GM12865 (cell line): Measurements from ENCODE around the gene NCR1.
A peak's percentile ranks its signal among the peaks of the same experiment; 100 is the strongest.
"Not testable (repeated sequence)": the region's sequence is repeated elsewhere in the genome, so short reads cannot be mapped to it uniquely, and the experiment has no call there.

Experiments used
- DNase-seq: peaks from one replicate; pipeline ENCODE4 v3.0.0; 2010; ENCODE audit warnings: low read depth
- H3K4me3 ChIP-seq: 2 replicates; pipeline ENCODE4 v1.5.1; 2011; ENCODE audit warnings: mild to moderate bottlenecking, low read depth, low read length, control low read depth
- TF ChIP-seq, protein P1 (sequence below): IDR thresholded peaks from 2 replicates; pipeline ENCODE4 v1.5.1; 2011; ENCODE audit warnings: low read length, control low read depth, low read depth, inconsistent platforms; ENCODE audit not compliant: insufficient read depth; ENCODE audit errors: missing control alignments

Gene NCR1, protein sequence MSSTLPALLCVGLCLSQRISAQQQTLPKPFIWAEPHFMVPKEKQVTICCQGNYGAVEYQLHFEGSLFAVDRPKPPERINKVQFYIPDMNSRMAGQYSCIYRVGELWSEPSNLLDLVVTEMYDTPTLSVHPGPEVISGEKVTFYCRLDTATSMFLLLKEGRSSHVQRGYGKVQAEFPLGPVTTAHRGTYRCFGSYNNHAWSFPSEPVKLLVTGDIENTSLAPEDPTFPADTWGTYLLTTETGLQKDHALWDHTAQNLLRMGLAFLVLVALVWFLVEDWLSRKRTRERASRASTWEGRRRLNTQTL

DNA sequence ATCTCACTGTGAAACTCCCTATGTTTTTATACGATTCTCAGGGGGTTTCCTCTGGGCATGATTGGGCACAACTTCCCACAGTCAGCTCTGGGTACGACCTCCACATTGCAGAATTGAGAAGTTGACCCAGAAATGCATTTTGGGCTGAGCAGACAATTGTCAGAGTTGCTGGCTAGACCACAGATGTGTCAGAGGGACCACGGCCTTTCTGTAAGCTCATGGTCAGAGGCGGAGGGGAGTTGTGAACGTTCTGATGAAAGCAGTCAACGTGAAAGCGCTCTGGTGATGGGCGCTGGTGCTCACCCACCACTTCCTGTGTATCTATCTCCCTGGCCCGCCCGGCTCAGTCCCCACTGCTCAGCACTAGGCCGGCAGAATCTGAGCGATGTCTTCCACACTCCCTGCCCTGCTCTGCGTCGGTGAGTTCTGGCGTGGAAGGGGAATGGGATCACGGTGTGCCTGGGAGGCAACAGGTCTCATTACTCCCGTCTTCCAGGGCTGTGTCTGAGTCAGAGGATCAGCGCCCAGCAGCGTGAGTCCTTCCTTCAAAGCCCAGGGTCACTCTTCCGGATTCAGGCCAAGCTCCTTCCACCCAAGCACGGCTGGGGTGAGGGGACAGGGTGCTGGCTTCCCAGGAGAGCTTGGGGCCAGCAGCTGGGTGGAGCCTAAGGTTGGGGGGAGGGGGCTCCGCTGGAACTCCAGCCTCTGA is at the start of gene NCR1:
NCR1 (plus strand) TSS at position 346 of the 709 bp plus-strand sequence; CDS start at position 386, 40 bp downstream.
- TF ChIP-seq, protein P1, sequence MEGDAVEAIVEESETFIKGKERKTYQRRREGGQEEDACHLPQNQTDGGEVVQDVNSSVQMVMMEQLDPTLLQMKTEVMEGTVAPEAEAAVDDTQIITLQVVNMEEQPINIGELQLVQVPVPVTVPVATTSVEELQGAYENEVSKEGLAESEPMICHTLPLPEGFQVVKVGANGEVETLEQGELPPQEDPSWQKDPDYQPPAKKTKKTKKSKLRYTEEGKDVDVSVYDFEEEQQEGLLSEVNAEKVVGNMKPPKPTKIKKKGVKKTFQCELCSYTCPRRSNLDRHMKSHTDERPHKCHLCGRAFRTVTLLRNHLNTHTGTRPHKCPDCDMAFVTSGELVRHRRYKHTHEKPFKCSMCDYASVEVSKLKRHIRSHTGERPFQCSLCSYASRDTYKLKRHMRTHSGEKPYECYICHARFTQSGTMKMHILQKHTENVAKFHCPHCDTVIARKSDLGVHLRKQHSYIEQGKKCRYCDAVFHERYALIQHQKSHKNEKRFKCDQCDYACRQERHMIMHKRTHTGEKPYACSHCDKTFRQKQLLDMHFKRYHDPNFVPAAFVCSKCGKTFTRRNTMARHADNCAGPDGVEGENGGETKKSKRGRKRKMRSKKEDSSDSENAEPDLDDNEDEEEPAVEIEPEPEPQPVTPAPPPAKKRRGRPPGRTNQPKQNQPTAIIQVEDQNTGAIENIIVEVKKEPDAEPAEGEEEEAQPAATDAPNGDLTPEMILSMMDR = no peak
- no peak within 1 kb of the TSS for H3K4me3 ChIP-seq
- DNase-seq = peak; percentile 54

DNA sequence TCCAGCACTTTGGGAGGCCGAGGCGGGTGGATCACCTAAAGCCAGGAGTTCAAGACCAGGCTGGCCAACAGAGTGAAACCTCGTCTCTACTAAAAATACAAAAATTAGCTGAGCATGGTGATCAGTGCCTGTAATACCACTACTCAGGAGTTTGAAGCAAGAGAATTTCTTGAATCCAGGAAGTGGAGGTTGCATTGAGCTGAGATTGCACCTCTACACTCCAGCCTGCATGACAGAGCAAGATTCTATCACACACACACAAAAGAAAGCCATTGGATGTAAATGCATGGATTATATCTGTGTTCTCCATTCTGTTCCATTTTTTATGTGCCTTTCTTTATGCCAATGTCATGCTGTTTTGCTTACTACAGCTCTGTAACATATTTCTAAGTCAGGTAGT is 47.5 kb upstream of the NCR1 start:
- not testable (repeated sequence) for H3K4me3 ChIP-seq, DNase-seq

DNA sequence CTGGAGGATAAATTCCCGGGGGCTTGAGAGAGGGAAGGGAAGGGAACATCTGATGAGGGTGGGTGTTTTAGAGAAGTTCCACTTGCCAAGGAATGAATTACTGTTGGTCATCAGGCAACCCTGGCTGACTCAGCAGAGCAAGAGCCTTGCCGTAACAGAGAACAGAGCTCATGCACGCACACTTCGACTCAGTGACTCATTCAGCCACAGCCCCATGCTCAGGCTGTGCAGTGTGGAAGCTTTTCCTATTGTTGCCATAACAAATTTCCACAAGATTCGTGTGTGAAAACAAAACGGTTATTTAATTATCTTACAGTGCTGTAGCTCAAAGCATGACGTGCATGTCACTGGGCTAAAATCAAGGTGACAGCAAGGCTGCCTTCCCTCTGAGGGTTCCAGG is 46.5 kb upstream of the NCR1 start:
- H3K4me3 ChIP-seq, DNase-seq: not testable (repeated sequence)

DNA sequence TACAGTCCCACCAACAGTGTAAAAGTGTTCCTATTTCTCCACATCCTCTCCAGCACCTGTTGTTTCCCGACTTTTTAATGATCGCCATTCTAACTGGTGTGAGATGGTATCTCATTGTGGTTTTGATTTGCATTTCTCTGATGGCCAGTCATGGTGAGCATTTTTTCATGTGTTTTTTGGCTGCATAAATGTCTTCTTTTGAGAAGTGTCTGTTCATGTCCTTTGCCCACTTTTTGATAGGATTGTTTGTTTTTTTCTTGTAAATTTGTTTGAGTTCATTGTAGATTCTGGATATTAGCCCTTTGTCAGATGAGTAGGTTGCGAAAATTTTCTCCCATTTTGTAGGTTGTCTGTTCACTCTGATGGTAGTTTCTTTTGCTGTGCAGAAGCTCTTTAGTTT is 42.5 kb upstream of the NCR1 start:
- DNase-seq = not testable (repeated sequence)

DNA sequence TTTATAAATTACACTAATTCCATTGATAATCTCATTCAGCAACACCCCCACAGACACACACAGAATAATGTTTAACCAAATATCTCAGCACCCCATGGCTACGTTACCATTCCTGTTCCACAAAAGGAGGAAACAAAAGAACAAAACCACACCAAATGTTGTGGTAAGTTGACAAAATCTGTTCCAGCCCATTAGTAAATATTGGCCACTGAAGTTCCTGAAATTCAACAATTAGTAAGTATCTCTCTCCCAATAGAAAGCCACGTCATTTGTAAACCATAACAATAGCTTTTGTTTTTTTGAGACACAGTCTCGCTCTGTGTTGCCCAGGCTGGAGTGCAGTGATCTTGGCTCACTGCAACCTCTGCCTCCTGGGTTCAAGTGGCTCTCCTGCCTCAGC is 34.3 kb upstream of the NCR1 start:
- no peak for DNase-seq
- TF ChIP-seq, protein P1 = no peak
- no peak overlapping the region for H3K4me3 ChIP-seq

More for the DNA sequence above, 42.5 kb upstream of the NCR1 start:
- H3K4me3 ChIP-seq = not testable (repeated sequence)

DNA sequence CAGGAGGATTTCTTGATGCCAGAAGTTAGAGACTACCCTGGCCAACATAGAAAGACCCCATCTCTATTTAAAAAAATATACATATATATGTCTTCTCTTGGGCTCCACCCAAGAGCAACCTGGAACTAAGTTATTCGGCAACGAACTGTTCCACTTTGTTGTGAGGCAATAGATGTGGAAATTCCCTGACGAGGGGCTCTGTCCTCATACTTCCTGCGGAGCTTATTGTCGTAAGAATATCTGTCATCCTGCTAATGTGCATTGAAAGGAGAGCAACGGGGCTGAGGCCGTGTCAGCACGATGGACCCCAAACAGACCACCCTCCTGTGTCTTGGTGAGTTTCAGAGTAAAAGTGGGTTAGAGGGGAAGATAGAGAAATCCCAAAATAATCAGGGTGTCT is 32.0 kb upstream of the NCR1 start, which contains the start of gene FCAR:
FCAR (plus strand) TSS at position 246 of the 400 bp plus-strand sequence; CDS start at position 301, 55 bp downstream.
- DNase-seq = no peak
- no peak within 1 kb of the TSS for H3K4me3 ChIP-seq
- TF ChIP-seq, protein P1 = no peak

DNA sequence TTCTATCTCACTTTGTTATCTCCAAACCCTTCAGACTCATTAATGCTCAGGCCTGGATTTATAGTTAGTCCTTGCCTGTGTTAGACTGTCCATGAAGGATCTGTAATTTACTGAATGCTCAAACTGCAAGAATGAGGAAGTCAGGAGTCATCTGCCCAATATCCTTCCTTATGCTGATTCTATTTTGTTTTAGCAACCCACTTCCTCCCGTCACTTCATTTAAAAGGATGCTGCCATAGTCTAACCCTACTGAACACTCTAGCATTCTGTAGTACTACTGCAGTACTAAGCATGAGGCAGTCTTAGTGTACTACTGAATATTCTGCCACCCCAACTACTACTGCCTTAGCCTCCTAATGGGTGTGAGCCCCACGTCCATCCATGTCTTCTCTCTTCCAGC is 30.4 kb upstream of the NCR1 start:
- no peak for DNase-seq
- TF ChIP-seq, protein P1 = no peak
- H3K4me3 ChIP-seq = no peak overlapping the region

DNA sequence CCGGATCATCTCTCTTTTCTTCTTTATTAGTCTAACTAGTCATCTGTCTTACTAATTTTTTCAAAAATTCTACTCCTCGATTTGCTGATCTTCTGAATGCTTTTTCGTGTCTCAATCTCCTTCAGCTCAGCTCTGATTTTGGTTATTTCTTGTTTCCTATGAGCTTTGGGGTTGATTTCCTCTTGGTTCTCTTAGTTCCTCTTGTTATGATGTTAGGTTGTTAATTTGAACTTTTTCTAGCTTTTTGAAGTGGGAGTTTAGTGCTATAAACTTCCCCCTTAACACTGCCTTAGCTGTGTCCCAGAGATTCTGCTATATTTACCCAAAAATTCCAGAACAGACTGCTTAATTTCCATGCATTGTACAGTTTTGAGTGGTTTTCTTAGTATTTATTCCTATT is 28.5 kb upstream of the NCR1 start:
- no peak for DNase-seq
- TF ChIP-seq, protein P1 = no peak
- H3K4me3 ChIP-seq = no peak overlapping the region
